HEK293 (cell line): ENCODE data around the gene SAMD4B.

Experiments used
- CTCF ChIP-seq: fragments of 450-650 bp; formaldehyde crosslinking; IDR thresholded peaks from 2 replicates; pipeline ENCODE4 v1.5.1; 2016; ENCODE audit warnings: missing biosample characterization, missing genetic modification characterization
- SALL2 ChIP-seq: fragments of 450-650 bp; formaldehyde crosslinking; IDR thresholded peaks from 2 replicates; pipeline ENCODE4 v1.5.0; 2017; ENCODE audit warnings: missing biosample characterization, mild to moderate bottlenecking, missing genetic modification characterization, borderline replicate concordance
- ZBTB21 ChIP-seq: fragments of 450-650 bp; formaldehyde crosslinking; IDR thresholded peaks from 2 replicates; pipeline ENCODE4 v1.5.1; 2017; ENCODE audit warnings: missing biosample characterization, missing genetic modification characterization
- ZBTB6 ChIP-seq: fragments of 450-650 bp; formaldehyde crosslinking; IDR thresholded peaks from 2 replicates; pipeline ENCODE4 v1.5.1; 2017; ENCODE audit warnings: missing biosample characterization, missing genetic modification characterization
- ZNF174 ChIP-seq: fragments of 450-650 bp; formaldehyde crosslinking; IDR thresholded peaks from 2 replicates; pipeline ENCODE4 v1.5.0; 2017; ENCODE audit warnings: missing biosample characterization, mild to moderate bottlenecking, missing genetic modification characterization
- ZNF341 ChIP-seq: fragments of 450-650 bp; formaldehyde crosslinking; IDR thresholded peaks from 2 replicates; pipeline ENCODE4; 2016; ENCODE audit warnings: low read depth, missing biosample characterization, missing genetic modification characterization
- ZNF48 ChIP-seq: fragments of 450-650 bp; formaldehyde crosslinking; IDR thresholded peaks from 2 replicates; pipeline ENCODE4 v1.5.1; 2016; ENCODE audit warnings: missing biosample characterization, missing genetic modification characterization
- ZNF501 ChIP-seq: fragments of 450-650 bp; formaldehyde crosslinking; IDR thresholded peaks from 2 replicates; pipeline ENCODE4 v1.5.1; 2016; ENCODE audit warnings: missing biosample characterization, missing genetic modification characterization
- ZNF701 ChIP-seq: fragments of 450-650 bp; formaldehyde crosslinking; IDR thresholded peaks from 2 replicates; pipeline ENCODE4 v1.5.1; 2016; ENCODE audit warnings: missing biosample characterization, missing genetic modification characterization
- ZSCAN18 ChIP-seq: fragments of 450-650 bp; formaldehyde crosslinking; IDR thresholded peaks from 2 replicates; pipeline ENCODE4 v1.5.1; 2016; ENCODE audit warnings: missing biosample characterization, missing genetic modification characterization

- TF ChIP-seq ZNF174 (tag by site-specific recombination) = no peak
- no peak for TF ChIP-seq CTCF (tag by site-specific recombination)
- TF ChIP-seq ZBTB6 (tag by site-specific recombination) = peak; percentile 54; the same call in 1 of the 2 replicates
- no peak for TF ChIP-seq ZNF701
- TF ChIP-seq ZBTB21 = no peak
- no peak for TF ChIP-seq ZNF341
- TF ChIP-seq ZNF48 (tag by site-specific recombination) = no peak
- TF ChIP-seq ZNF501 = no peak
- no peak for TF ChIP-seq SALL2 (tag by site-specific recombination)
- no peak for TF ChIP-seq ZSCAN18 (tag by site-specific recombination)
These were observed 42.4 kb upstream of the SAMD4B start for GRCh38 chr19:39299832-39300231.
